Skeletal muscle cell (primary cell): ENCODE data around the gene PWWP2B.

Experiments used
- DNase-seq: peaks from one replicate; pipeline ENCODE4 v3.0.0-alpha.2; 2010; ENCODE audit warnings: low read depth
- H3K4me3 ChIP-seq: 2 replicates; pipeline ENCODE4 v1.5.1; 2011; ENCODE audit warnings: low read depth, mild to moderate bottlenecking, control low read depth, low read length, moderate library complexity

Gene PWWP2B

DNA sequence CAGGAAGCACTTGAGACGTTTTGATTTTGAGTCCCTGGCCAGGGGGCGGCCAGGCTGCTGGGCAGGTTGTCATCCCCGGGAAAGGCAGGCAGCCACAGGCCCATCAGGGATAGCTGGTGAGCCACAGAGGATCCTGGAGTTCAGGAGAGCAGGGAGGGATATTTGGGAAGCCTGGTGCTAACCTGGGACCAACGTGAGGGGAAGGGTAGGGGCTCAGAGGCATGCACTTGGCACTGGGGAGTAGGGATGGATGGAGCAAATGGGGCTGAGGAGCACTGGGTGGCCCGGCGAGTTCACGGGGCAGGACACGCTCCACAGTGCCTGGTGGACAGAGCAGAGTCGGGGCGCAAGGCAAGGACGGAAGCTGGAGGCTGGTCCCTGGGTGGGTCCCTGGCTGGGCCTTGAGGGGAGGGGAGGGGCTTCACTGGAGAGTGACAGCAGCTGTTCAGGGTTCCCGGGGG is 34.8 kb upstream of the PWWP2B start:
- DNase-seq, result no peak
- H3K4me3 ChIP-seq, result no peak overlapping the region

DNA sequence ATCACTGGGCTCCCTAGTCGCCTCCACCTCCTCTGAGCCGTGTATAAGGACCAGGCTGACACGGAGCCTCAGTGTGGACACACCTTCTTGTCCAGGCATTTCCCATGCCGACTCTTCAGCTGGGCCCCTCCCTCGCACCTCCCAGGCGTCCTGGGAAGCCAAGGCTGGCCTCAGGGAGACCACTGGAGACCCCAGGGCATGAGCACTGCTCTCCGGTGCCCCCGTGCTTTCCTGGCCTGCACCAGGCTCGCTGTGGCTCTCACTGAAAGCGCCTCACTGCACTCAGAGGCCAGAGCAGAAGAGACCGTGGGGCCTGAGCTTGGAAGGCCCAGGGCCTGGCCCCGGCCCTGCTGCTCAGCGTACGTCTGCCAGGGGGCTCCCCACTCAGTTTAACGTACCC is 33.6 kb upstream of the PWWP2B start:
- no peak overlapping the region for H3K4me3 ChIP-seq
- no peak for DNase-seq

DNA sequence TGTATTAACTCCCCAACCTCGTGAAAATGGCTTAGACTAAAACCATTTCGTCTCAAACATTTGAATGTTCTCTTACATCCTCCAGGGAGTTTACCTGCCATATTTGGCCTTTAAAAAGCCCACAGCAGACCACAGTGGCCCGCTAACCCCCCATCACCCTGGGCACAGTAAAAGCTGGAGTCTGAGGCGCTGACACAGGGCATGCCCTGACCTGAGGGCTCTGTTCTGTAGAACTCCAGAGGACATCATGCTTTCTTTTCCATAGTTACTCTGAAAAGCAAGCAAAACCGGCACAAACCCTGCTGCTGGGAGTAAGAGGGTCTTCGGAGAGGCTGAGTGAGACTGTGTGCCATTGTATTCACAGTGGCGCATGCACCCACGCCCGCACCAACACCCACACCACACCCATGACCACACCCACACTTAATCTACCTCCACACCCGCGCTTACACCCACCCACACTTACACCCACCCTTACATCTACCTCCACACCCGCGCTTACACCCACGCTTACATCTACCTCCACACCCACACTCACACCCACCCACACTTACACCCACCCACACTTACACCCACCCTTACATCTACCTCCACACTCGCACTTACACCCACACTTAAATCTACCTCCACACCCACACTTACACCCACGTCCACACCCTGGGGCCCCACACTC is 32.9 kb upstream of the PWWP2B start:
- H3K4me3 ChIP-seq, result no peak overlapping the region
- no peak for DNase-seq

DNA sequence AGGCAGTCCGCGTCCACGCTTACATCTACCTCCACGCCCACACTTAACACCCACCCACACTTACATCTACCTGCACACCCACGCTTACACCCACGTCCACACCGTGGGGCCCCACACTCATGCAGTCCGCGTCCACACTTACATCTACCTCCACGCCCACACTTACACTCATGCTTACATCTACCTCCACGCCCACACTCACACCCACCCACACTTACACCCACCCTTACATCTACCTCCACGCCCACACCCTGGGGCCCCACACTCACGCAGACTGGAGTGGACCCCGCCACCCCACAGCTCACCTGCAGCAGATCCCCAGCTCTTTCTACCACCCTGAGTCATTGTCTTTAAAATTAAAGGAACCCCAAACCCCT is 32.4 kb upstream of the PWWP2B start:
- DNase-seq, result no peak
- no peak overlapping the region for H3K4me3 ChIP-seq

DNA sequence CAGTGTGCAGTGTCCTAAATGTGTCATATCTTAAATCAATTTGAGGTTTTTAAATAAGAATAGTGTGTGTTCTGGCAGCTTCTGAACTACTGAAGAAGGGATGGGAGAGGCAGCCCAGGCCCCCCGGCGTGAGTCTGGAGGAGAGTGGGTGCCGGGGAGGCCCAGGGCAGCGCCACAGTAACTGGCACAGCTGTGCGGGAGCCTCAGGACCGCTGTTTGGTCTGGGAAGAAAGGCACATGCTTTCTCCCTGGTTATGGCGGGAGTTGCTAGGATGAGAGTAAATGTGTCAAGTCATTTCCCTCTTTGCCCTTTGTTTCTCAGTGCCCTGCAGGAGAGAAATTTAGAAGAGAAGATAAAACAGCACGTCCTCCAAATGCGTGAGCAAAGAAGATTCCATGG is 31.9 kb upstream of the PWWP2B start:
- DNase-seq, result no peak

DNA sequence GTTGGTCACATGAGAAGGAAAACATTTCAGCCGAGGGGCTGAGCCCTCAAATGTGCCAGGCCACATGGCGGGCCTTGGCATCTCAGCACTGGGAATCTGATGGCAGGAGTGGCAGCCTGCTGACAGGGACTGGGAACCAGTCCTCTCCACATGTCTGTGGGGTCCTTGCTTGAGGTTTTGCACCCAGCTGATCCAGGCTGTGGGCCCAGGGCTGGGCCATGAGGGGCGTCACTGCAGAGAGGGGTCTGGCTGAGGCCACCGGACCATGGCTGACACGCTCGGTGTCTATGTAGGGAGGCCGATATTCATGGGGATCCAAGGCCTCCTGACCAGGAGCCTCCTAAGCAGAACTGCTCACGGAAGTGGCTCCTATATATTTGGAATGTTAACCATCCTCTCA is 31.0 kb upstream of the PWWP2B start:
- DNase-seq, result no peak
- no peak overlapping the region for H3K4me3 ChIP-seq

More for the DNA sequence above, 31.9 kb upstream of the PWWP2B start:
- H3K4me3 ChIP-seq, result no peak overlapping the region

DNA sequence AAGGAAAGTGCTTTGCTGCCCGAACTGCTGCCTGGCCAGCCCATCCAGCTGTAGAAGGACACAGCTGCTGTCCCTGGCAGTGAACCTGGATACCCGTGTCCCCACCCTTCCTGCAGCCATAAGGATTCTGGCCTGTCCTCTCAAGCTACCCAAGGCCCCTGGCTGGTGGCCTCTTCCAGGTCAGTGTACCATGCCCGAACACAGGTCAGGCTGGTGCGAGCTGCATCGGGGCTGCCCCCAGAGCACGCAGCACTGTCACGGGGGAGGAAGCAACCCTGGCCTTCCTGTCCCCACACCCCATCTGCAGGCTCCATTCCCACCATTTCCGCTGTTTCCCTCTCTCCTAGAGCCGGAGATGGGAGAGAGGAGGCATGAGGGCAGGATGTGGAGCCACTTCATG is 30.5 kb upstream of the PWWP2B start:
- no peak overlapping the region for H3K4me3 ChIP-seq
- no peak for DNase-seq

DNA sequence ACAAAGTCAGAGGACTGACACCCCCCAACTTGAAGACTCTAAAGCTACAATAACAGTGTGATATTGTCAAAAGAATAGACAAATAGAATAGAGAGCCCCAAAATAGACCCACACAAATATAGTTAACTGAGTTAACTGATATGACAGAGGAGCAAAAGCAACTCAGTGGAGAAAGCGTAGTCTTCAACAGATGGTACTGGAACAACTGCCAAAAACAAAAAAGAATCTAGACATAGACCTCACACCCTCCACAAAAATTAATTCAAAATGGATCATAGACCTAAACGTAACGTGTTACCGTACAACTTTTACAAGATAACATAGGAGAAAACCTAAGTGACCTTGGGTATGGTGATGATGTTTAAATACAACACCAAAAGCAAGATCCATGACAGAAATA is 28.6 kb upstream of the PWWP2B start:
- DNase-seq, result no peak
- H3K4me3 ChIP-seq, result no peak overlapping the region

DNA sequence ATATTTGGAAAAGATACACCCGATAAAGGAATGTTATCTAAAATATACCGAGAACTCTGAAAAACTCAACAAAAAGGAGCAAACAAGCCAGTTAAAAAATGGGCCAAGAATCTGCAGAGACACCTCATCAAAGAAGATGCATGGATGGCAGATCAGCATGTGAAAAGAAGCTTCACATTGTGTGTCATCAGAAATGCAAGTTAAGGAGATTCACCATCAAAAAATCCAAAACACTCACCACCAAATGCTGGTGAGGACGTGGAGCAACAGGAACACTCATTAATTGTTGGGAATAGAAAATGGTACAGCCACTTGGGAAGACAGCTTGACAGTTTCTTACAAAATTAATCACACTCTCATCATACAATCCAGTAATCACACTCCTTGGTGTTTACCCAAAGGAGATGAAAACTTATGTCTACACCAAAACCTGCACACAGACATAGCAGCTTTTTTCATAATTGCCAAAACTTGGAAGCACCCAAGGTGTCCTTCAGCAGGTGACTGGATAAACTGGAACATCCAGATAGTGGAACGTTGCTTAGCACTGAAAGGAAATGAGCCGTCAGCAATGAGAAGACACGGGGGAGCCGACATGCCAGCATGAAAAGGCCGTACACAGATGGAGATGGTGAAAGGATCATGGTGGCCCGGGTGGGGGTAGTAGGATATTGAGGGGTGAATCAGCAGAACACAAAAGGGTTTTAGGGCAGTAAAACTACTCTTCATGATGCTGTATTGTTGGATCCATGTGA is 27.9 kb upstream of the PWWP2B start:
- DNase-seq, result no peak
- H3K4me3 ChIP-seq, result no peak overlapping the region

DNA sequence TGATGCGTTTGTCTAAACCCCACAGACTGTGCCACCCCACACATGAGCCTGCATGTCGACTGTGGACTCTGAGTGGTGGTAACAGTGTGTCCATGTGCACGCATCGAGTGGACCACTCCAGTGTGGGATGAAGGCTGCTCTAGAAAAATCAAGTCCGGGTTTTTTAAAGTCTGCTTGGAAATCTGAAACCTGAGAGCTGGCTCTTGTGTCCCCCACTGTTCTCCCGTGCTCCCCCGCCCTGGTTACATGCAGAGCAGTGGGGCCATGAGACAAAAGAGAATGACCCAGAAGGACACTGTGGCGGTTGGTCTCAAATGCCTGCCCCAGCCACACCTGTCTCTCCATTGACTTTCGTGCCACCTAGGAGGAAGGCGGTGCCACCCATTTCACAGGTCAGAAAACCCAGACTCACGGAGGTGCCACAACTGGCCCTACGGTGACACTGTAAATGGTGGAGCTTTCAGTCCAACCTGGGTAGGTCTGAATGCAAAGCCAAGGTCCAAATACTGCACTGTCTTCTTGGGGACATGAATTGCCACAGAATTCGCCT is 27.3 kb upstream of the PWWP2B start:
- DNase-seq, result no peak
- H3K4me3 ChIP-seq, result no peak overlapping the region

DNA sequence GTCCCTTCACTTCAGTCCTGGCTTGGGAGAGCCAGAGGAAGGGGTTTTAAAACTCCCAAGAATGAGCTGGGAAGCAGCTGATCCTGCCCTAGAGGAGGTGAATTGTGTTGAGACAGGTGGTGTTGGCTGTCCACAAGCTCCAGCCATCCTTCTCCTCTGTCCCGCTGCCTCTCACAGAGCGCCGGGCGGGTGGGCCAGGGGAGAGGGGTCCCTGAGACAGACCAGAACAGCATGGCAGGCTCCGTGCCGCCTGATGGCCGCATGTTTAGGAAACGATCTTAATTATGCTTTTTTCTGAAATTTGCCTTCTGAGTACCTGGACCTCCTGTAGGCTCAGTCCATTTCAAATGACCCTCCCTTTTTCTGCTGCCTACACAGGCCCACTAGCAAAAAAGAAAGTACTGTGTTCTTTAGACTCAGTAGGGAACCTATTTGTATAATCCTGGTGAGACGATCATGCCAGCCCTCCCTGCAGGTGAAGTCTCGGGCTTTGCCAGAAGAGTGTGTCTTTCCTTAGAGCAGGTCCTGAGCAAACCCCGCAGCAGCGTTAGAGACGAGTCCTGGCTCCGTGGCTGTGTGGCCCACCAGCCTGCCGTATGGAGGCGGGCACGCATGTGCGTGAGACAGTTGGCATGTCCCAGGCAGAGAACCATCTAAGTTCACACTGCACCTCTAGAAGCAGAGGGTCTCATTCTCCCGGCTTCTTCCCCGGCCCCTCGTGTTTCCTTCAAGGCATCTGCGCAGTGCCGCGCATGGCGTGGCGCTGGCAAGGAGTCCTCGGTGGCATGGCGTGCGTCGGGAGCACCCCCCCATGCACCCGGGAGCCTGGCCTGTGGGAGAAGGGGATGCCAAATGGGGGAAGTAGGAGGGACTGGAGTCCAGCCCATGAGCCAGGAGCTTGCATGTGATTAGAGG is 26.3 kb upstream of the PWWP2B start:
- H3K4me3 ChIP-seq, result no peak overlapping the region
- no peak for DNase-seq

DNA sequence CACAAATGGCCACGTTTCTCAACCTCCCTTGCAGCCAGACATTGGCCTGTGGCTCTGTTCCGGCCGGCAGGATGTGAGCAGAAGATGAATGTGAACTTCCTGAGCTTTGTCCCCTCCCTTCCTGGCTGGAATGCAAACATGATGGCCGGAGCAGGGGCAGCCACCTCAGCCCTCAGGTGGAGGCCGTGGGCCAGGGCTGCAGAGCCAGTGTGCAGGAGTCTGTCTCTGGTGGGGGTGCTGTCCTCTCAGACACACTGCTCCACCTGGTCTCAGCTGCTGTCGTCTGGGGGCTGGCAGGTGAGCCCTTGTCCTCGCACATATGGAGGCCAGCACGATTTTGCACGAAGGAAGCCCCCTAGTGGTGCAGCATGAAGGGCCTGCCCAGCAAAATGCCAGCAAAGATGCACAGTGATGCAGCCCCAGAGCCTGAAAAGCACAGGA is 25.3 kb upstream of the PWWP2B start:
- H3K4me3 ChIP-seq, result no peak overlapping the region
- no peak for DNase-seq

DNA sequence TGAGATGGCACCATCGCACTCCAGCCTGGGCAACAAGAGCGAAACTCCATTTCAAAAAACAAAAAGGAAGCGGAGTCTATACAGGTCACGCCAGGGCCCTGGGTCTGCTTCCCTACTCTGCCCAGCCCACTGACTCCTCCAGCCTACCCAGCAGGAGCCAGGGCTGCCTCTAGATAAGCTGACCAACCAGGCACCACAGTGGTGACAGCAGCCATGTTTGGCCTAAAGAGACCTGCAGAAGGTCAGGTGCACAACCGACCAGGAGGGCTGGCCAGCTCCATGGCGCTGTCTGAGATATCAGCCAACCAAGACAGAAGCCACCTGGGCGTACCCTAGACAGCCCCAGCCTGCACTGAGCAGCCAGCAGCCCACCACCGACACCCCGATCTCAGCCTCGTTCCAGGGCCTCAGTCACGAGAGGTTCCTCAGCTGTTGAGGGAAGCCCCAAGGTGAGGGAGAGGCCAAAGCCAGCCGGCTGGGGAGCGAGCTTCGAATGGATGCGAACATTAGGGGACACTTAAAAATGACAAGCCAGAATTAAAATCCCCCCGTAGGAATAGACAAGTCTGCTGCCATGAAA is 24.4 kb upstream of the PWWP2B start:
- DNase-seq, result no peak
- H3K4me3 ChIP-seq, result no peak overlapping the region

DNA sequence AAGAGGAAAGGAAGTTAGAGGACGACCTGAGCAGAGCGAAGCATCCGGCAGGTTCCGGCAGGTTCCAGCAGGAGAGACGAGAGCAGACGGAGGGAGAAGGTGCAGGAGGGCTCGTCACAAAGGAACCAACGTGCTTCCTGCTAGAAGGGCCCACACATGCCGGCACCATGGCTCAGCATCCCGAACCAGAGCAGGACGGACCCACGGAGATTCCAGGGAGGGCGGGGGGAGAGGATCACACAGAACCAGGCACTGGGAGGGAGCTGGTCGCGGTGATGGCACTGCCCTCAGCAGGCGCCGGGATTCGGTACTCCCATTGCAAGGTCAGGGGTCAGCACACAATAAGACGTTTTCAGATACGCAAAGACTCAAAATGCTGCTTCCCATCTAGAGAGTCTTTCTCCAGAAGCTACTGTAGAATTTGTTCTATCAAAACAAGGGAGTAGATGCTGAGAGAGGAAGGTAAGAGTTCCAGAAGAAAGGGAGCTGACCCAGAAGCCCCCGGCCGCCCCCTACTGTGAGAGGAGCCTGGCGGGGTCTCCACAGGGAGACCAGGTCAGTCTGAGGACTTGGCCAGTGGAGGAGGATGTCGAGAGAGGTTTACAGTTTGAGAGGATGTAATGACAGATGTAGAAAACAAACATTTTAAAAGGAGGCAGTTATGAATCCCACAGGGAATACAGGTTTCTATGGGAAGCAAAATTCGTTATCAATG is 23.6 kb upstream of the PWWP2B start:
- no peak for DNase-seq
- H3K4me3 ChIP-seq, result no peak overlapping the region

DNA sequence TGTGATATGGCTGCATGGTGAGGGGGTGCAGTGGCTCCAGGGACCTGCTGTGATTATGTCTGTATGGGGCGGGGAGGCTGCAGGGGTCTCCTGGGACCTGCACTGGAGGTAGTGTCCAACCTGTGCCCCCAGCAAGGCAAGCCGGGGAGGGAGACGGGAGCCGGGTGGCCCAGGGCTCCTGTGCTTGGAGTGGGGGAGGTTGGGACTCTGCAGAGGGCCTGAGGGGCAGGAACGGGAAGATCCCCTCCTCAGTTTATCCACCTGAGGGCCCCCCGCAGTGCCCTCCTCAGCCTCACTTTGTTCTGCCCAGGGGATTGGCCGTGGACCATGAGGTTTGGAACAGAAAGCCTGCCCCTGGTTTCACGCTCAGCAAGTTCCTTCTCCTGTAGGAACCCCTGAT is 22.8 kb upstream of the PWWP2B start:
- no peak overlapping the region for H3K4me3 ChIP-seq
- DNase-seq, result no peak

DNA sequence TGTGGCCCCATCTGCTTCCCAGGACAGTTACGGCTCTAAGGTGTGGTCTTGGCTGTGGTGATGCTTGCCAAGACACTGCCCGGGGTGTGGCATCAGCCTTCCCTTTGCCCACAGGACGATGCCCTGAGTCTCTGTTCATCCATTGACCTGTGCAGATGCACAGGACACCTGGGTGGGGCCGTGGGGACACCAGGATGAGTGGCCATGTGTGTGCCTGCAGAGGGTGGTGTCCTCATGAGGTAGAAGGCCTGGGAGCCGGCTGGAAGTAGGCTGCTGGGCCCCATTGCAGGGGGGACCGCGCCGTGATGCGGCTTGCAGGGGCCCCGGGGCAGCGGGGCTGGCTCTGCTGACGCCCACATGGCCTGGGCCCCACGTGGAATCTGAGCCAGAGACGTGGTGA is 22.4 kb upstream of the PWWP2B start:
- H3K4me3 ChIP-seq, result no peak overlapping the region
- no peak for DNase-seq

DNA sequence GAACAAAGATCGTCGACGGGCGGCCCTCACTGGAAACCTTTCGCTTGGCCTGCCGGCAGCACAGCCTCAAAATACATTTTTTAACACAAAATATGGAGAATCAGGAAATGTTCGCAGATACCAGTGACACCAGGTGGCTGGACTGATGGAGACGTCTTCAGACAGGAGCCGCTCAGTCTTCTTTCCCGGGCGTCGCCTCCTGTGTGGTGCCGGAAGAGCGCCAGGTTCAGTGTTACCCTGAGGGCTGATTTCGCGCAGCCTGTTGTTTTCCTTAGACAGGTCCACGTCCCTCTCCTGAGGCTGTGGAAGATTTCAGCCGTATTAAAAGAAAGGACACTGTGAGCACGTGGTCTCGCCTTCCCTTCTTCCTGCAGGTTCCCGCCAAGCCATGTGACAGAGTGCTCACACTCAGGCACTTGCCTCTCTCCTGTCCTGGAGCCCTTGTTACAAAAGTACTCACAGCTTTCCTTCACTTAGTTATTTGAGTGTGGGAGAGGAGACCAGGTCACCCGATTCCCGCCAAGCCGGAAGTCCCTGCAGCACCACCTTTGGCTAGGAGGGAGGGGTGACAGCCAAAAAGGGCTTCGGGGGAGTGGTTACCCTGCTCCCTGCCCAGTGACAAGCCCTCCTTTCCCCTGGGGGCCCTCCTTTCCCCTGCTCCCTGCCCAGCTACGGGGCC is 21.7 kb upstream of the PWWP2B start:
- no peak overlapping the region for H3K4me3 ChIP-seq
- DNase-seq, result no peak

DNA sequence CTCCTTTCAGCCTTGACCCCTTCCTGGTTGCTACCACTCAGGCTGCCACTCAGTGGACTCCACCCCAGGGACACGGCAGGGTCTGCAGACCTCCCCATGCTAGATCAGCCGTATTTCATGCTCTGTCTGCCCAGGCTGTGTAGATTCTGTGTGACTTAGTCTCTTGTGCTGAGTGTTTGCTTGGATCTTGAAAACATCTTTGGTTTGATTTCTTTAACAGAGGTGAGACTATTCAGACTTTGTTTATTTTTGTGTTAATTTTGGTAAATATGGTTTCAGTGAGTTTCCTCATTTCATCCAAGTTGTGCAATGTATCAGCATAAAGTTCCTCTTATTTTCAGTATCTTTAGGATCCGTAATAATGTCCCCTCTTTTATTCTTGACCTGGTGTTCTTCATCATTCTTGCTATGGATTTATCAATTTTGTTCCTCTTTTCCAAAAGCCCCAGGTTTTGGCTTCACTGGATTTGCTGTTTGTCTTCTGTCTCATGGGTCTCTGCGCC is 21.2 kb upstream of the PWWP2B start:
- no peak overlapping the region for H3K4me3 ChIP-seq
- DNase-seq, result no peak
